Esophagus squamous epithelium (tissue), 4 donors: ENCODE measurements around the gene GTPBP1.

ENCODE experiments used
- CTCF ChIP-seq, 6 experiments: fragments of 450-650 bp in 4 of 6; fragments of 200-600 bp in 2 of 6; sonication (generic) in 2 of 6; IDR thresholded peaks; one replicate each; pipeline ENCODE4 v1.5.1; 2016 to 2019; ENCODE audit warnings: antibody characterized with exemption in 6 of 6, mild to moderate bottlenecking in 4 of 6, moderate library complexity in 4 of 6
- POLR2A ChIP-seq, 4 donors: fragments of 450-650 bp; IDR thresholded peaks; one replicate each; pipeline ENCODE4 v1.6.1; 2017; ENCODE audit warnings: antibody characterized with exemption in 4 of 4, mild to moderate bottlenecking in 4 of 4, moderate library complexity in 3 of 4

DNA sequence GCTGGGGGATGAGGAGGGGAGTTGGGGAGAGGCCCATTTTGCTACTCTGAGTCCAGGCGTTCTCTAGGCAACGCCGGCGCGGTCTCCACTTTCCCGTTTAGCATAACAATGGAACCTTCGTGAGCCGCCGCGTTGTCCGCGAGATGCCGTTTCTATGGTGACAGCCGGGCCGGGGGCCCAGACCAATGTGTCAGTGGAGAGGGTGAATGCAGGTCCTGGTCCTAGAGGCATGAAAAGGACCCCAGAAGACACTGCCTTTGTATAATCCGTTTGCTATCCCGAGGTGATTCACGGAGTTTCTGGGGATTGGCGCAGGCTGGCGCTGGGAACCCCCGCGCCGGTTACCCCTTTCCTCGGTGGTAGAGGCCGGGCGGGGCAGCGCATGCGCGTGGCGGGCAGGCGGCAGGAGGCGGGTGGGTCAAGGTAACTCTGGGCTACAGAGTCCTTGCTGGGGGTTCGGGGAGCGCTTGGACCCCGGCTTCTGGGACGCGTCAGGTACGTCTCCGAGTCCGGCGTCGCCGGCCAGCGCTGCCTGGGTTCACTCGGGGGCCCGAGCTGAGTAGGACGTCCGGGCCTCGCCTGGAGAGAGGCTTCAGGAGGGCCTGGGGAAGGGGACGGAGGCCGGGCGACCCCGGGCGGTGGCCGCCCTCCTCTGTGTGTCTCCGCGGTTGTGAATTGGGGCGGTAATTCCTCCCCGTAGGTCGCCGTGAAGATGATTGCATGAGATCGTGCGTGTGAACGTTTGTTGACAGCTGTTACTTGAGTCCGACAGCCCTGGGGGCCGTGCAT is 49.3 kb upstream of the GTPBP1 start, which contains the start of the genes CBY1 and FAM227A:
- TF ChIP-seq POLR2A (IDR thresholded peaks at IDR 0.05) (peak in 1 of 4 donors; percentile 72), CTCF (IDR thresholded peaks at IDR 0.05) (peak in 1 of 6 experiments; percentile 12)
